HEK293 (cell line): ENCODE measurements around the gene KIZ.

Experiments
- BCL11A ChIP-seq: fragments of 450-650 bp; formaldehyde crosslinking; IDR thresholded peaks from 2 replicates; pipeline ENCODE4 v1.5.1; 2016; ENCODE audit warnings: low read depth, missing biosample characterization, missing genetic modification characterization
- GLIS2 ChIP-seq: fragments of 450-650 bp; formaldehyde crosslinking; IDR thresholded peaks from 2 replicates; pipeline ENCODE4 v1.5.1; 2016; ENCODE audit warnings: missing biosample characterization, missing genetic modification characterization
- SP2 ChIP-seq: fragments of 450-650 bp; formaldehyde crosslinking; IDR thresholded peaks from 2 replicates; pipeline ENCODE4 v1.5.1; 2016; ENCODE audit warnings: missing biosample characterization, missing genetic modification characterization
- TCF7L2 ChIP-seq: IDR thresholded peaks from 2 replicates; pipeline ENCODE4 v1.6.1; 2011; ENCODE audit warnings: low read depth, mild to moderate bottlenecking, inconsistent platforms, low read length, moderate library complexity, borderline replicate concordance
- YY1 ChIP-seq: fragments of 450-650 bp; formaldehyde crosslinking; IDR thresholded peaks from 2 replicates; pipeline ENCODE4 v1.5.1; 2018; ENCODE audit warnings: missing biosample characterization, missing genetic modification characterization
- YY2 ChIP-seq: fragments of 450-650 bp; formaldehyde crosslinking; IDR thresholded peaks from 2 replicates; pipeline ENCODE4 v1.5.1; 2016; ENCODE audit warnings: missing biosample characterization, missing genetic modification characterization
- ZNF391 ChIP-seq: fragments of 450-650 bp; formaldehyde crosslinking; IDR thresholded peaks from 2 replicates; pipeline ENCODE4 v1.5.1; 2016; ENCODE audit warnings: low read depth, missing biosample characterization, missing genetic modification characterization, borderline replicate concordance
- TF ChIP-seq, protein P1 (sequence below): fragments of 450-650 bp; formaldehyde crosslinking; IDR thresholded peaks from 2 replicates; pipeline ENCODE4 v1.5.1; 2016; ENCODE audit warnings: missing biosample characterization, missing genetic modification characterization
- TF ChIP-seq, protein P2 (sequence below): fragments of 450-650 bp; formaldehyde crosslinking; IDR thresholded peaks from 2 replicates; pipeline ENCODE4 v1.5.1; 2016; ENCODE audit warnings: missing biosample characterization, missing genetic modification characterization

DNA sequence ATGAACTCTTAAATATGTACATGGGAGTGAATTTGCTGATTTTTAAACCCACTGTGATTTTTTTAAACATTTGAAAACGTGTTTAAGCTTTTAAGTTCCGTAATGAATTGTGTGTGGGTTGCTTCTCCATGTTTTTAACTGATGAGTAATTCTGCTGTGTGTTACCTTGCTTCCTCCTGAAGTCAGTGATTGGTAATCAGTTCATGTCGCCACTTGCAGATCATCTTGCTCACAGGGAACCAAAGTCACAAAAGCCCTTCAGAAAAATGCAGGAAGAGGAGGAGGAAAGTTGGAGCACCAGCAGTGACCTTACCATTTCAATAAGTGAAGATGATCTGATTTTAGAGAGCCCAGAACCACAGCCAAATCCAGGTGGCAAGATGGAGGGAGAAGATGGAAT is 36.7 kb downstream of the KIZ start:
- TF ChIP-seq BCL11A (tag by site-specific recombination) (no peak), SP2 (tag by site-specific recombination) (no peak), YY1 (no peak), GLIS2 (no peak), ZNF391 (tag by site-specific recombination) (no peak), TCF7L2 (no peak), YY2 (tag by site-specific recombination) (no peak)
- TF ChIP-seq, protein P1, sequence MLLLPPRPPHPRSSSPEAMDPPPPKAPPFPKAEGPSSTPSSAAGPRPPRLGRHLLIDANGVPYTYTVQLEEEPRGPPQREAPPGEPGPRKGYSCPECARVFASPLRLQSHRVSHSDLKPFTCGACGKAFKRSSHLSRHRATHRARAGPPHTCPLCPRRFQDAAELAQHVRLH (tag by site-specific recombination), result no peak
- TF ChIP-seq, protein P2, sequence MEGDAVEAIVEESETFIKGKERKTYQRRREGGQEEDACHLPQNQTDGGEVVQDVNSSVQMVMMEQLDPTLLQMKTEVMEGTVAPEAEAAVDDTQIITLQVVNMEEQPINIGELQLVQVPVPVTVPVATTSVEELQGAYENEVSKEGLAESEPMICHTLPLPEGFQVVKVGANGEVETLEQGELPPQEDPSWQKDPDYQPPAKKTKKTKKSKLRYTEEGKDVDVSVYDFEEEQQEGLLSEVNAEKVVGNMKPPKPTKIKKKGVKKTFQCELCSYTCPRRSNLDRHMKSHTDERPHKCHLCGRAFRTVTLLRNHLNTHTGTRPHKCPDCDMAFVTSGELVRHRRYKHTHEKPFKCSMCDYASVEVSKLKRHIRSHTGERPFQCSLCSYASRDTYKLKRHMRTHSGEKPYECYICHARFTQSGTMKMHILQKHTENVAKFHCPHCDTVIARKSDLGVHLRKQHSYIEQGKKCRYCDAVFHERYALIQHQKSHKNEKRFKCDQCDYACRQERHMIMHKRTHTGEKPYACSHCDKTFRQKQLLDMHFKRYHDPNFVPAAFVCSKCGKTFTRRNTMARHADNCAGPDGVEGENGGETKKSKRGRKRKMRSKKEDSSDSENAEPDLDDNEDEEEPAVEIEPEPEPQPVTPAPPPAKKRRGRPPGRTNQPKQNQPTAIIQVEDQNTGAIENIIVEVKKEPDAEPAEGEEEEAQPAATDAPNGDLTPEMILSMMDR (tag by site-specific recombination), result no peak
